ENCODE measurements around the gene CA10.

Gene CA10

GRCh38 chr17:52158450-52159042 lies at the start of gene CA10:
Gene CA10 (minus strand): TSS chr17:52158714.
- H3K27me3 ChIP-seq (ENCODE audit: control insufficient read depth in 1 of 2, insufficient read depth in 2 of 2, low read length in 2 of 2), result peaks cover 29% of the 10 kb centered on the region in 2 donors
- no peak within 1 kb of the TSS for H3K9ac ChIP-seq (ENCODE audit: low read depth in 1 of 2, low read length in 2 of 2)
- H3K4me1 ChIP-seq (ENCODE audit: control insufficient read depth in 1 of 2, insufficient read depth in 2 of 2, low read length in 2 of 2), result no peaks in the 10 kb centered on the region
- H3K9me3 ChIP-seq (ENCODE audit: control insufficient read depth in 1 of 2, low read length in 2 of 2), result no peaks in the 10 kb centered on the region
- peak within 1 kb of the TSS in 1 of 2 donors; percentile 25 for H3K4me3 ChIP-seq (ENCODE audit: low read depth in 1 of 2, low read length in 2 of 2)
- H3K36me3 ChIP-seq (ENCODE audit: control insufficient read depth in 1 of 2, insufficient read depth in 2 of 2, low read length in 2 of 2), result no peaks in the 10 kb centered on the region
- no peak within 1 kb of the TSS for H3K27ac ChIP-seq (ENCODE audit: low read depth, low read length)

- Histone ChIP-seq H3K27me3 (ENCODE audit: control insufficient read depth in 1 of 2, insufficient read depth in 2 of 2, low read length in 2 of 2) (no peaks in the 10 kb centered on the region), H3K27ac (ENCODE audit: low read depth, low read length) (no peak overlapping the region), H3K4me3 (ENCODE audit: low read depth in 1 of 2, low read length in 2 of 2) (no peak overlapping the region), H3K4me1 (ENCODE audit: control insufficient read depth in 1 of 2, insufficient read depth in 2 of 2, low read length in 2 of 2) (no peaks in the 10 kb centered on the region), H3K36me3 (ENCODE audit: control insufficient read depth in 1 of 2, insufficient read depth in 2 of 2, low read length in 2 of 2) (no peaks in the 10 kb centered on the region), H3K9ac (ENCODE audit: low read depth in 1 of 2, low read length in 2 of 2) (no peak overlapping the region), H3K9me3 (ENCODE audit: control insufficient read depth in 1 of 2, low read length in 2 of 2) (no peaks in the 10 kb centered on the region)
These were observed 49.3 kb upstream of the CA10 start for GRCh38 chr17:52207796-52208195.

GRCh38 chr17:52202520-52203080 lies 44.1 kb upstream of the CA10 start:
- no peaks in the 10 kb centered on the region for H3K9me3 ChIP-seq (ENCODE audit: control insufficient read depth in 1 of 2, low read length in 2 of 2)

GRCh38 chr17:52201767-52202519 lies 43.4 kb upstream of the CA10 start:
- no peaks in the 10 kb centered on the region for H3K36me3 ChIP-seq (ENCODE audit: control insufficient read depth in 1 of 2, insufficient read depth in 2 of 2, low read length in 2 of 2)

More at GRCh38 chr17:52202520-52203080, 44.1 kb upstream of the CA10 start:
- H3K4me3 ChIP-seq (ENCODE audit: low read depth in 1 of 2, low read length in 2 of 2), result no peak overlapping the region
- H3K9ac ChIP-seq (ENCODE audit: low read depth in 1 of 2, low read length in 2 of 2), result no peak overlapping the region
- H3K27me3 ChIP-seq (ENCODE audit: control insufficient read depth in 1 of 2, insufficient read depth in 2 of 2, low read length in 2 of 2), result no peaks in the 10 kb centered on the region
- no peak overlapping the region for H3K27ac ChIP-seq (ENCODE audit: low read depth, low read length)
- no peaks in the 10 kb centered on the region for H3K36me3 ChIP-seq (ENCODE audit: control insufficient read depth in 1 of 2, insufficient read depth in 2 of 2, low read length in 2 of 2)
- no peaks in the 10 kb centered on the region for H3K4me1 ChIP-seq (ENCODE audit: control insufficient read depth in 1 of 2, insufficient read depth in 2 of 2, low read length in 2 of 2)

DNA sequence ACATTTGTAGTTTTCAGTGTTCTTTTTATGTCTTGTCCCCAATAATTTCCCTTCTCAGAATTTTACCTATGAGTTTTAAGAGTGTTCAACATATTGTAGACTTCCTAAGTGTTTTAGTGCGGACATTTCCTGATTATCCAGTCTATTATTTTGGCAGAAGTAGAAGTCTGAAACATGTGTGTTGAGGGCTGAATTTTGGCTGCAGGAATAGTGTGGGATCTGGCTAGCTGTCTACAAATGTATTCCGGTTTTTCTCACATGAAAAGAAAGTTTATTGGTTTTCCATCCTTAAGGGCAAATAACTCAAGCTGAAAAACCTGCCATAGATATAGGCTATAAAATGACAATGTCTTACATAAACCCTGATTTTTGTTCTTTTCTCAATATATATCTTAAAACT lies 33.0 kb upstream of the CA10 start:
- no peaks in the 10 kb centered on the region for H3K27me3 ChIP-seq (ENCODE audit: control insufficient read depth in 1 of 2, insufficient read depth in 2 of 2, low read length in 2 of 2)
- H3K9ac ChIP-seq (ENCODE audit: low read depth in 1 of 2, low read length in 2 of 2), result no peak overlapping the region
- no peak overlapping the region for H3K27ac ChIP-seq (ENCODE audit: low read depth, low read length)
- no peaks in the 10 kb centered on the region for H3K9me3 ChIP-seq (ENCODE audit: control insufficient read depth in 1 of 2, low read length in 2 of 2)
- no peak overlapping the region for H3K4me3 ChIP-seq (ENCODE audit: low read depth in 1 of 2, low read length in 2 of 2)
- no peaks in the 10 kb centered on the region for H3K4me1 ChIP-seq (ENCODE audit: control insufficient read depth in 1 of 2, insufficient read depth in 2 of 2, low read length in 2 of 2)
- H3K36me3 ChIP-seq (ENCODE audit: control insufficient read depth in 1 of 2, insufficient read depth in 2 of 2, low read length in 2 of 2), result no peaks in the 10 kb centered on the region

More at GRCh38 chr17:52201767-52202519, 43.4 kb upstream of the CA10 start:
- H3K9ac ChIP-seq (ENCODE audit: low read depth in 1 of 2, low read length in 2 of 2), result no peak overlapping the region
- H3K9me3 ChIP-seq (ENCODE audit: control insufficient read depth in 1 of 2, low read length in 2 of 2), result no peaks in the 10 kb centered on the region
- no peak overlapping the region for H3K27ac ChIP-seq (ENCODE audit: low read depth, low read length)
- no peak overlapping the region for H3K4me3 ChIP-seq (ENCODE audit: low read depth in 1 of 2, low read length in 2 of 2)
- no peaks in the 10 kb centered on the region for H3K27me3 ChIP-seq (ENCODE audit: control insufficient read depth in 1 of 2, insufficient read depth in 2 of 2, low read length in 2 of 2)
- no peaks in the 10 kb centered on the region for H3K4me1 ChIP-seq (ENCODE audit: control insufficient read depth in 1 of 2, insufficient read depth in 2 of 2, low read length in 2 of 2)

DNA sequence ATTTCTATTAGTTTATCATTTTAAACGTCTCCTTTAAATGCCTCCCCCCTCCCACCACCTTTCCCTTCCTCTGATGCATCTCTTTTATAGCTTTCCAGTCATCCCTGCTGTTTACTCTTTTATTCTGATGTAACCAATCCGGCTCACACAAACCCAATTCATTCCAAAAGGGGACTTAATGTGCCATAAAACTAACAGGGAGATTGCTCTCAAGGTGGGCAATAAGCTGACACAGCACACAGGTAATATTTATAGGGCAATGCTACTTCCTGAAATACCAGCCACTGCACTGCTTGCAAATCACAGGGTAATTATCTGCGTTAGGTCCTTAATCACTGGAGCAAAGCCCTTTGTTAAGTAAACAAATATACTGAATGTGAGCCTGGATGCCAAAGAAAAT lies 23.3 kb upstream of the CA10 start:
- Histone ChIP-seq H3K27ac (ENCODE audit: low read depth, low read length) (no peak overlapping the region), H3K36me3 (ENCODE audit: control insufficient read depth in 1 of 2, insufficient read depth in 2 of 2, low read length in 2 of 2) (no peaks in the 10 kb centered on the region), H3K9ac (ENCODE audit: low read depth in 1 of 2, low read length in 2 of 2) (no peak overlapping the region), H3K27me3 (ENCODE audit: control insufficient read depth in 1 of 2, insufficient read depth in 2 of 2, low read length in 2 of 2) (no peaks in the 10 kb centered on the region), H3K9me3 (ENCODE audit: control insufficient read depth in 1 of 2, low read length in 2 of 2) (no peaks in the 10 kb centered on the region), H3K4me1 (ENCODE audit: control insufficient read depth in 1 of 2, insufficient read depth in 2 of 2, low read length in 2 of 2) (no peaks in the 10 kb centered on the region), H3K4me3 (ENCODE audit: low read depth in 1 of 2, low read length in 2 of 2) (no peak overlapping the region)

DNA sequence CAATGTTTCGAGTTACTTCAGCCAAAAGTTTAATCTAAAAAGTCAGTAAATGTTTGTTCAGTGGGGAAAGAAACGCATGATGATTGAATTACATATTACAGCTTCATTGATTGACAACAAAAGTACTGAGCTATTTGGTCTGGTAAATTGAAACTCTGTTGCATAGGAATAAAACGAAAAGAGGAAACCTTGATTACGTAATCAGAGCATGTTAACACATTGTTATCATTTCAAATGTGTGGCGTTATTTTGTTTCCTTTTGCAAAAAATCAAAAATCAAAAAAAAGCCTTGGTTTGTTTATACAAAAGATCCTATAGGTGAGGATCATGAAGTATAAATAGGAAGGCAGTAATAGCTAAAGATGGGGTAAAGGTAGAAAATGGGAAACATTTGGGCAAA lies 19.5 kb upstream of the CA10 start:
- no peaks in the 10 kb centered on the region for H3K9me3 ChIP-seq (ENCODE audit: control insufficient read depth in 1 of 2, low read length in 2 of 2)
- no peaks in the 10 kb centered on the region for H3K36me3 ChIP-seq (ENCODE audit: control insufficient read depth in 1 of 2, insufficient read depth in 2 of 2, low read length in 2 of 2)
- no peak overlapping the region for H3K4me3 ChIP-seq (ENCODE audit: low read depth in 1 of 2, low read length in 2 of 2)
- no peak overlapping the region for H3K27ac ChIP-seq (ENCODE audit: low read depth, low read length)
- H3K9ac ChIP-seq (ENCODE audit: low read depth in 1 of 2, low read length in 2 of 2), result no peak overlapping the region
- no peaks in the 10 kb centered on the region for H3K4me1 ChIP-seq (ENCODE audit: control insufficient read depth in 1 of 2, insufficient read depth in 2 of 2, low read length in 2 of 2)
- no peaks in the 10 kb centered on the region for H3K27me3 ChIP-seq (ENCODE audit: control insufficient read depth in 1 of 2, insufficient read depth in 2 of 2, low read length in 2 of 2)

DNA sequence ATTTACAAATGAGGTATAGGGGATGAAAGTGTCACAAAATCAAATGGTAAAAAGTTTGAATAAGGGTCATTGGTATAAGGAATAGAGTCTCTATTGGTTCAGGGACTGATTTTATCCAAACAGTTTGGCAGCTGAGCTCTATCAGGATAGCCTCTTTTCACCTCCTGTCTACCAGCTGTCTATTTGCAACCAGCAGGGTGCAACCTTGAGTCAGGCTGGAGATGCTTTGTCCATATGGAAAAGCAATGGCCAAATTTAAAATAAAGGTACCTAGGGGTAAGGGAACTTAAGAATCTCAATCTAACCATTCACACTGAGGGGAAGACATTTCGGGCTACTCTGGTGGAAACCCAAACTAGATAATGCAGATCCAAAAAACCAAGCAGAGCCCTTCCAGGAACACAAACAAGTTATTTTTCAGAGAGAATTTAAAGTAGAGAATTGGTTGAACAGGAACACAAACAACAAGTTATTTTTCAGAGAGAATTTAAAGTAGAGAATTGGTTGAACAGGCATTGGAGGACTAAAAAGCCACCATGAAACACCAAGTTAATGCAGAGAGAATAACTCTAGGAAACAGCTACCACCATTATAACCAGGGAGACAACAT lies 12.6 kb upstream of the CA10 start:
- H3K9ac ChIP-seq (ENCODE audit: low read depth in 1 of 2, low read length in 2 of 2), result no peak overlapping the region
- H3K36me3 ChIP-seq (ENCODE audit: control insufficient read depth in 1 of 2, insufficient read depth in 2 of 2, low read length in 2 of 2), result no peaks in the 10 kb centered on the region
- no peak overlapping the region for H3K4me3 ChIP-seq (ENCODE audit: low read depth in 1 of 2, low read length in 2 of 2)
- H3K9me3 ChIP-seq (ENCODE audit: control insufficient read depth in 1 of 2, low read length in 2 of 2), result no peaks in the 10 kb centered on the region
- H3K27ac ChIP-seq (ENCODE audit: low read depth, low read length), result no peak overlapping the region
- no peaks in the 10 kb centered on the region for H3K27me3 ChIP-seq (ENCODE audit: control insufficient read depth in 1 of 2, insufficient read depth in 2 of 2, low read length in 2 of 2)
- H3K4me1 ChIP-seq (ENCODE audit: control insufficient read depth in 1 of 2, insufficient read depth in 2 of 2, low read length in 2 of 2), result no peaks in the 10 kb centered on the region

DNA sequence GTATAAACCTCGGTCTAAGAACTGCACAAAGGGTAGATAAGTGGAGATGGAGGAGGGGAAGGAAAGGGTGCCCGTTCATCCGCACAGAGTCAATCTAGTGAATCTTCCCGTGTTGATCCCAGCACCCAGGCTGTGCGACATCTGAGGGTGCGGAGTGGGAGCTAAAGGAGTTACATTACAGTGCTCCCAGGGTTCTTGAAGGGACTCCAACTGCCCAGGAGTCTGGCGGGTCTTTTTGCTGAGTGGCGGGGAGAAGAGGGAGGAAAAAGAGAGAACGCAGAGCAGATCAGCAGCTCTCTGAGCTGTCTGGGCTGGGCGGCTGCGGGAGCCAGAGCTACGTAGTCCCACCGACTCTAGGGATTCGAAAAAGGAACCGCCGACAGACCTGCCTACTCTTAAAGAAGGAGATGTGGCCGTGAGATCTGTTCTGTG lies 1.6 kb upstream of the CA10 start:
- Histone ChIP-seq H3K9me3 (ENCODE audit: control insufficient read depth in 1 of 2, low read length in 2 of 2) (no peaks in the 10 kb centered on the region), H3K27ac (ENCODE audit: low read depth, low read length) (no peak overlapping the region), H3K4me1 (ENCODE audit: control insufficient read depth in 1 of 2, insufficient read depth in 2 of 2, low read length in 2 of 2) (no peaks in the 10 kb centered on the region), H3K27me3 (ENCODE audit: control insufficient read depth in 1 of 2, insufficient read depth in 2 of 2, low read length in 2 of 2) (peaks cover 29% of the 10 kb centered on the region in 2 donors), H3K9ac (ENCODE audit: low read depth in 1 of 2, low read length in 2 of 2) (no peak overlapping the region), H3K4me3 (ENCODE audit: low read depth in 1 of 2, low read length in 2 of 2) (no peak overlapping the region), H3K36me3 (ENCODE audit: control insufficient read depth in 1 of 2, insufficient read depth in 2 of 2, low read length in 2 of 2) (no peaks in the 10 kb centered on the region)
